GM18526 (cell line): ENCODE data around the gene PTPN18.
A peak's percentile ranks its signal among the peaks of the same experiment; 100 is the strongest.

ENCODE experiments used
- POLR2A ChIP-seq: IDR thresholded peaks from 3 replicates; pipeline ENCODE4 v1.6.1; 2011; ENCODE audit not compliant: insufficient read length; ENCODE audit errors: extremely low read depth

The PTPN18 gene

DNA sequence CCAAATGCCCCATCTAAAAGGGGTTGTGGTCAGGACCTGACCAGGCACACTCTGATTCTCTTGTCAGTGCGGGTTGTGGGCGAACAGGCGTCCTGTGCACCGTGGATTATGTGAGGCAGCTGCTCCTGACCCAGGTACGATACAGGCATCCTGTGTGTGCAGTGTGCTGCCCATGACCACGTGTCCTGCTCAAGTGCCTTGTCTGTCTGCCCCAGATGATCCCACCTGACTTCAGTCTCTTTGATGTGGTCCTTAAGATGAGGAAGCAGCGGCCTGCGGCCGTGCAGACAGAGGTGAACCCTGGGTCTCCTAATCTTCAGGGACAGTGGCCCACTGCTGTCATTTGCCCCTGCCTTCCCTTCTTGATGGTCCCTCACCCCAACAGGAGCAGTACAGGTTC, 14.6 kb downstream of the PTPN18 start:
- TF ChIP-seq POLR2A = no peak

DNA sequence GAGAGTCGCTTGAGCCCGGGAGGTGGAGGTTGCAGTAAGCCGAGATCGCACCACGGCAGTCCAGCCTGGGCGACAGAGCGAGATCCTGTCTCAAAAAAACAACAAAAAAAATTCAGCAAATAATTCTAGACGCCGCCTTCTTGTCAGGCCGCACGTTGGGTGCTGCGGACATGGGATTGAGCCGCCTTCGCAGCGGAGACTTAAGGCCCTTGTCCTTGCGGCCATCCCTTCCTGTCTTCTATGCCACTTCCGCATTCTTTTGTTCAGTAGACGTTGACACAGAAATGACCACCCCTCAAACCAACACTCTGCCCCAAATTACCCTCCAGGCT, 15.8 kb downstream of the PTPN18 start:
- TF ChIP-seq POLR2A = no peak

DNA sequence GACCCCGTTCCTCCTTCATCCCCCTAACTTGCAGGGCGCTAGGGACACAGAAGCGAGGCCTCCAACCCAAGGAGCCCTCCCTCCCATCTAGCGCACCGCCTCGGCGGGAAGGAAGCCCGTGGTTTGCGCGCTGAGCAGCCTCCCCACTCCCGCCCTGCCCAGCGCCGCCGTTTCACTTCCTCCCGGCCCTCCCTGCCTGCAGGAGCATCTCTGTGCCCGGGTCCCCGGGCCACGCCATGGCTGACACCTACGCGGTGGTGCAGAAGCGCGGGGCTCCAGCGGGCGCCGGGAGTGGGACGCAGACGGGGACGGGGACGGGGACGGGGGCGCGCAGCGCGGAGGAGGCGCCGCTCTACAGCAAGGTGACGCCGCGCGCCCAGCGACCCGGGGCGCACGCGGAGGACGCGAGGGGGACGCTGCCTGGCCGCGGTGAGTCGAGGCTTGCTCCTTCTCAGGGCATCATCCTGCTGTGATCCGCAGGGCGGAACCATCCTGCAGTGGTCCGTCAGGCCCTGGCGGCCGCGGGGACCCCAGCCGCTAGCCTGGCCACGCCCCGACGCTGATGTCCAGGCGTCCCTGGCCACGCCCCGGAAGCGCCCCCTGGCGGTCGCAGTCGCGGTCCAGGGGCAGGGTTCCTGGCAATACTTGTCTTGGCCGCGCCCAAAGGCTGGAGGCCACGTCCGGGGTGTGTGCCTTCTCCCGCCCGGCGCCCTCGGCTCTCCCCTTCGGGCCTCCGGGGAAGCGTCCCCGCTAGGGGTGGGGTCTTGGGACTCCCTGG, 16.4 kb downstream of the PTPN18 start:
- peak; percentile 64 for TF ChIP-seq POLR2A

DNA sequence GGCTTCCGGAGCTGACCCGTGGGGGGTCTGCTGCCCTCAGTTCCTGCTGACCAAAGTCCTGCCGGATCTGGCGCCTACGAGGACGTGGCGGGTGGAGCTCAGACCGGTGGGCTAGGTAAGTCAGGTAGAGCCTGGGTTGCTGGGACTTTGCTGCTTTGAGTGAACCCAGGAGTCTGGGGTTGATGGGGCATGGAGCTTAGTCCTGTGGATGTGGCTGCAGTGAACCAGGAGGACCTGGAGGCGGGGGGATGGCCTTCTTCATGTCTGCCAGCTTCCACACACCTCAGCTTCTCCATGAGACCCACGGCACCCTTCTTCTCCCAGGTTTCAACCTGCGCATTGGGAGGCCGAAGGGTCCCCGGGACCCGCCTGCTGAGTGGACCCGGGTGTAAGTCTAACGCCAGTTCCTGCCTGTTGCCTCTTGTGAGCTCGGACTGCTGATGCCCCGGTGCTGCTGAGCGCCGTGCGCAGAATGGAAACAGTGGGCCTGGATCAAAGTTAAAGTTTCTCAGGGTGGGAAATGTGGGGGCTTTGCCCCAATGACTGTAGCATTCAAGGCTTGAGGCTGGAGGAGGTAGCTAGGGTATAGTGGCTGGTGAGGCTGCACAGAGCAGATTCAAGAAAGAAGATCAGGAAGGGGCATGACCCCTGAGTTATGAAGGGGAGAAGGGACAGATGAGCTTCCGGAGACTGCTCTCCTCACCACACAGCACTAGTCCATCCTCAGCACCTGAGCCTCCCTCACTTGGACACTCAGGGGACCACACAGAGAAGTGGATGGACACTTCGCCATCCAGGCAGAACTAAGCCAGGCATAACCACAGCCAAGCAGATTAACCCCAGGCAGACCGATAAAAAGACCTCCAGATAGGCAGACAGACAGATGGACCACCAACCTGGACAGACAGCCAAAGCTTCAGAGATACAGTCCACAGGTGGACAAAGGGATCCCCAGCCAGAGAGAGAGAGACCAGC, 17.3 kb downstream of the PTPN18 start:
- TF ChIP-seq POLR2A = no peak

DNA sequence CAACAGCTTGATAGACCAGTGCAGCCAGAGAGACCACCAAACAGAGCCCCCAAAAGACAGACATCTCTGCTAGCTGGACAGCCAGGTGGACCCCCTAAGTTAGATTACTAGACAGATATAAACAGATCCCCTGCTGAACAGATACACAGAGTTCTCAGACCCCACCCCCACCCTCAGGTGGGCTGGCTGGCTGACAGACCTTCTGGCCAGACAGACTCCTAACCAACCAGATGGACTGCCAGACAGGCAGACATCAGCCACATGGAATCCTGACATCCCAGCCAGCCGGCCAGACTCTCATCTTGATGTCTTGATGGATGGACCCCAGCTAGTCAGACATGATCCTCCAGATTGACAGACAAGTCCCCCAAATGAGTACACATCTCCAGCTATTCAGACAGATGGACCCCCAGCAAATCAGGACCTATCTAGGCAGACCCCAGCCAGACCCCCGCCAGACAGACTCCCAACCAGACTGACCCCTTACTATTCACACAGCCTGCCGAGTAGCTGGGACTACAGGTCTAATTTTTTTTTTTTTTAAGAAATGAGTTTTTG, 18.0 kb downstream of the PTPN18 start:
- TF ChIP-seq POLR2A = no peak

DNA sequence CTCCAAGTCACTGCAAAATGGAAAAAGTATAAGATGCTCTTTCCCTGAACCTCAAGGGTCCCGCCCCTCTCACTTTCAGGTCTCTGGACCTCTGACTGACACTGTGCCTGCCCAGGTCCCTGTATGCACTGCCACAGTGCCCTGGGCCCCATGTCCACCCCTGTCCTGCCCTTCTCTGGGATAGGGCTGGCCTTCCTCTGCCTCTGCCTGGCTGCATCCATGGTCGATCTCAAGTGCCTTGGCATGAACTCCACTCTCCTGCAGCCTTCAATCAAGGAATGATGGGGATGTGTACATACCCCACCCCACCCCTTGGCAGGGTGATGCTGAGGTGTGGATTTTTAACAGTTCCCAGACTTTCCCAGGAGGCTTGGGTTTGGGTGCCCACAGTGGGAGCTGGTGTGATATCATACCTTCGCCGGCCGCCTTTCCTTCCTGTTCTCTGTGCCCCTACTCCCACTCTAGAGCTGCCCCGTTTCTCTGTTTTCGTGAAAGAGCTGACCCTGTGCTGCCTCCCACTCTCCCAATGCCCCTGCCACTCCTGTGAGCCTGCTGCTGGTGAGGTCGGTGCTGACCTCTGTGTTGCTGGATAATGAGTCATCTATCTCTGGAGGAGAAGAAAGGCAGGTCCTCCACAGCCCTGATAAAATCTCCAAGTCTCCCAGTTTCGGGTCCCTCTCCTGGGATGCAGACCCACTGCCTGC, 18.9 kb downstream of the PTPN18 start:
- TF ChIP-seq POLR2A = no peak

DNA sequence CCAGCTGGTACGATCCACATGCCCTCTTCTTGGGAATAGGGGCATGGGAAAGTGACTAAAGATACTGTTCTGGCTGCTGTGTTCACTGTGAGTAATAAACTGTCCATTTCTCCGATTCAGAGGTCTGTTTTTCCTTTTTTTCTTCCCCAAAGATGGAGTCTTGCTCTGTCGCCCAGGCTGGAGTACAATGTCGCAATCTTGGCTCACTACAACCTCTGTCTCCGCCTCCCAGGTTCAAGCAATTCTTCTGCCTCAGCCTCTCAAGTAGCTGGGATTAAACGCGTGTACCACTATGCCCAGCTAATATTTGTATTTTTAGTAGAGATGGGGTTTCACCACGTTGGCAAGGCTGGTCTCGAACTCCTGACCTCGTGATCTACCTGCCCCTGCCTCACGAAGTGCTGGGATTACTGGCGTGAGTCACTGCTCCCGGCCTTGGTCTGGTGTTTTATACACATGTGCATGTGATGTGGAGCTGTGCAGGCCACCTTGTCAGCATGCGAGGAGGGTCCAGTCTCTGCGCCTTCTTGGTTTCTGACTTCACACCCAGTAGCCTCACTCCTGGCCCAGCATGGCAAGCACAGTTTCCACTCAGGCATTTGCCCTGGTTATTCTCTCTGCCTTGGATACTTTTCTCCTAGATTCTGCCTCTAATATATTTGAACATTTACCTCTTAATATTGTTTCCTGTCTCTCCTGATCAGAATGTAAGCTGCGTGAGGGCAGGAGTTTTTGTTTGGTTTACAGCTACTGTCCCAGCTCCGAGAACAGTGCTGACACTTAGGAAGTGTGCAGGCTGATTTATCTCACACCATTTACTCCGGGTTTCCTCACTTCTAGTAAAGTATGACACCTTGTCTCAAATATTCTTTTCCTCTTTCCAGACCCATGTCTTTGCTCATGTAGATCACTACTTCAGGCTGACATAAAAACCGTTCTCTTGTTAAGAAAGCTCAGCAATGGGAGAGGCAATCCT, 19.7 kb downstream of the PTPN18 start:
- TF ChIP-seq POLR2A = no peak

DNA sequence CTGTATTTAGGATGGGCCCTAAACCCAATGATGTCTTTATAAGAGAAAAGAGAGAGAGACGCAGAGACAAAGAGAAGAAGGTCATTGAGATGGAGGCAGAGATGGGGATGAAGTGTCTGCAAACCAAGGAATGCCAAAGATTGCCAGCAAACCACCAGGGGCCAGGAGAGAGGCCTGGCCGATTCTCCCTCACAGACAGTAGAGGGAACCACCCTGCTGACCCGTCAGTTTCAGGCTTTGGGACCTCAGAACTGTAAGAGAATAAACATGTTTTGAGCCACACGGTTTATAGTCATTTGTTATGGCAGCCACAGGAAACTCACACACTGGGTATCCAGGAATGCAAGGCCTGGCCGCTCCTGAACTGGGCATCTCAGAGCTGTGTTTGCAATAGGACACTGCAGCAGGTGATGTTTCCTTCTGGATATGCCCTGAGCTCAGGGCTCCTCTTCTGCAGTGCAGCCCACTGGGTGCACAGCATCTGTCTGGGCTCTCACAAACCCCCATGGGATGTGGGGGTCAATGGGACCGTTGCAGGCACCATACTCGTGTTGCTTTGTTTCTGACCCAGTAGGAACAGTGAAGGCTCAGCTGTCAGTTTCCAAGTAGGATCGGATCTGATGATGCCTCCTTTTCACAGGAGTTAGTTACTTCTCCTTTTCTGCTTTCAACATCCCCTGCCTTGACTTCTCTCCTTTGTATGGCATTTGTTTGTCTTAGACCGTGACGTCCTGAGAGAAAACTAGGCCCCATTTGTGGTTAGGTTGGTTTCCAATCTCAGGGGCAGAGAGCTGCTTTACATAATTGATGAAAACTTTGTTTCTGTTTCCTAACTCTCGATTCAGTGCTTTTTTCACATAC, 20.8 kb downstream of the PTPN18 start:
- TF ChIP-seq POLR2A = no peak

DNA sequence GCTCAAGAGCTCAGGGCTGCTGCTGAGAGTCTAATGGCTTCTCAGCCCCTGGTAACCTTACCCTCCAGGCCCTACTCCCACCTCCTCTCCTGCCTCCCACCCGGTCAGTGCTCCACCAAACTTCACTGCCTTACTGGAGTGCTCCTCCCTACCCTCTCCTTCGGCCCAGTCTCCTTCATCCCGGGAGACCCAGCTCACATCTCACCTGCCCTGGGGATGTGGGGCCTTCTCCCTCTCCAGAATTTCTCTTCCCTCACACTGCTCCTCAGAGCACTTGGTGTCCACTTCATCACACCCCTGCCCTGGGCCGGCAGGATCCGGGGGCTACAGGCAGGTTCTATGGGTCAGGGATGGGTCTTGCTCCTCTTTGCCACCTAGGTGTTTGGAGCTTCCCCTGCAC, 21.6 kb downstream of the PTPN18 start:
- no peak for TF ChIP-seq POLR2A

DNA sequence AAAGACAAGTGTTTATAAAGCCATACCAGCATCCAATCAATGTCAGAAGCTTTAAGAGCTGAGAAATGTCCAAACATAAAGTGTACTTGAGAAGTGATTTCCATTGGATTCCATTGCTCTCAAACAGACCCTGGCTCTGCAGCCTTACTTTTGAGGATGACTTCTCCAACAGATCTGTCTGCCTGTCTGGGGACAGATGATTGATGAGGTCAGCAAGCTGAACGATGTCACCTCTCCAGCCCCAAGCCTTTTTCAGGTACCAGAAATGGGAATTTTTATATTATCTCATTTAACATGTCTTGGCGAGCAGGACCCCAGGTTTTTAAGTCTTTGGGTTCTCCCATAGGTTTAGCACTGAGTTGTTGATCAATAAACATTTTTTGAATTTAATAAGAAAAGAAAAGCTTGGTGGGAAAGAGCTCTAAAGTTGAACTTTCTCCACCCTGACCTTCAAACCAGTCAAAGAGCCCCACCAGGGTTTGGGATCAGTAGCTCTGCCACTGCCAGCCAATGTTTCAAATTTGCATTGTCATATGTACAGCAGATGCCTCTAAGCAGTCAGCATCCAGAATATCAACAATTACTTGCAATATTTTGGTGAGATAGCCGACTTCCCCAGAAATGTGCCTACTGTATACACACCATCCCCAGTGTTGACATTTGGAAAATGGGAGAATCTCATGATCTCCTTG, 22.5 kb downstream of the PTPN18 start:
- no peak for TF ChIP-seq POLR2A

DNA sequence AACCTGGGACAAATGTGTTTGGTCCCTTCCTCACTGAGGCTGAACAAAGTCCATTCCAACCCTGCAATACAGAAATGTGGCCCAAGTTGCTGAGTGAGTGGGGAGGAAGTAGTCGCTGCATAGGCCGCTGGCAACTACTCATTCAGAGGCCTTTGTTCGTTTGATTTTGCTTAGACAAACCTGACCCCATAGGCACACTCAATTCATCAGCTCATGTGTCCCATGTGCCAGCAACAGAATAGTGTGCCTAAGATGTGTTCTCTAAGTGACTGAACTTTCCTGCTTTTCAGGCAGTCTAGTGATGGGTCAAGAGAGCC, 23.0 kb downstream of the PTPN18 start:
- TF ChIP-seq POLR2A = no peak

DNA sequence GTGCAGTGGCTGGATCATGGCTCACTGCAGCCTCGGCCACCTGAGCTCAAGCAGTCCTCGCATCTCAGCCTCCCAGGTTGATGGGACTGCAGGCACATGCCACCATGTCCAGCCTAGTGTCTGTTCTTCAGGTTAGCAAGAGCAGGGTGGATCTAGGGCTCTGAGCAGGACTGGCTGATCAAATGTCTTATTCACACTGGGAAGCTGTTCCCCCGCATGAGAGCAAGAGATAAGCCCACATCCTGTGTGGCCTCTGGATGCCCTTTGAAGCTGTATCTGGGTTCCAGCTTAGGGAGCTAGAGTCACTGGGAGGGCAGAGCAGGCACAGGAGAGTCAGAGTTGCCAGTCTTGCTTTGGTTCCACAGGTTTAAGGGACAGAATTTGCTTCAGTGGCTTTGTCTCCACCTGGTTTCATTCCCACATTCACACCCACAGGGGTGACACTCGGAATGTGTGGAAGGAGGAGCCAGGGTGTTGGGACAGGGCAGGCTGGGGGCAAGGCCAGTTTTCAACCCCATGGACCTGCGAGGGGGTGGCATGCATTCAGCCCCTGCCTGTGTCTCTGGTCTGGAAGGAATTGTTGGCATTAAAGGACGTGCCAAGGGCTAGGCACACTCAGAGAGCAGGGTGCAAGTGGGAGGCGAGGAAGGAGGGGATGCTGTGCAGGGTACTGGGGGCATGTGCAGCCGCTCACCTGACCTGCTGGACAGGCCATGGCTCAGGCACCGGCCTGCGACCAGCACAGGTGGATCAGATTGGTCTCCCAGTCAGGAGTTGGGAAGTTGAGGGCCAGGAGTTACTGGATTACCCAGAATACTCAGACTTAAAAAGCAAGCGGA, 24.5 kb downstream of the PTPN18 start:
- no peak for TF ChIP-seq POLR2A
